Neutrophil (primary cell): ENCODE data around the gene NOS3.

Experiments
- H3K27ac ChIP-seq: fragments of 200-600 bp; sonication (generic); 2 replicates; pipeline ENCODE4 v1.5.1; 2016; ENCODE audit warnings: mild to moderate bottlenecking, moderate library complexity
- H3K27me3 ChIP-seq: fragments of 200-600 bp; sonication (generic); 2 replicates; pipeline ENCODE4 v1.6.0; 2016; ENCODE audit warnings: mild to moderate bottlenecking
- H3K36me3 ChIP-seq: fragments of 200-600 bp; sonication (generic); 2 replicates; pipeline ENCODE4 v1.5.1; 2017
- H3K4me1 ChIP-seq, 2 experiments: fragments of 200-600 bp in 1 of 2; sonication (generic) in 1 of 2; 1 replicate in 1 of 2; 2 replicates in 1 of 2; pipeline versions ENCODE4 v1.5.1 to v1.6.1; 2013 to 2016; ENCODE audit warnings: low read depth in 1 of 2, low read length in 1 of 2, mild to moderate bottlenecking in 1 of 2, moderate library complexity in 1 of 2; ENCODE audit not compliant: control insufficient read depth in 1 of 2, insufficient read depth in 1 of 2
- H3K4me3 ChIP-seq, 2 experiments: fragments of 200-600 bp in 1 of 2; sonication (generic) in 1 of 2; 1 replicate in 1 of 2; 2 replicates in 1 of 2; pipeline ENCODE4 v1.5.1; 2013 to 2016; ENCODE audit warnings: low read depth in 1 of 2, low read length in 1 of 2, mild to moderate bottlenecking in 1 of 2, moderate library complexity in 1 of 2
- H3K9me3 ChIP-seq: fragments of 200-600 bp; sonication (generic); 2 replicates; pipeline ENCODE4 v1.5.1; 2016
- CTCF ChIP-seq: fragments of 200-600 bp; sonication (generic); IDR thresholded peaks from 2 replicates; pipeline ENCODE4 v1.5.1; 2016; ENCODE audit warnings: antibody characterized with exemption

The NOS3 gene

GRCh38 chr7:151017370-151017952 lies 26.6 kb downstream of the NOS3 start:
- no peaks in the 10 kb centered on the region for H3K9me3 ChIP-seq
- peaks cover 20 to 22% of the 10 kb centered on the region in 2 experiments for H3K4me1 ChIP-seq
- no peak overlapping the region for H3K4me3 ChIP-seq
- H3K27ac ChIP-seq, result no peak overlapping the region
- no peaks in the 10 kb centered on the region for H3K36me3 ChIP-seq
- H3K27me3 ChIP-seq, result peaks cover 100% of the 10 kb centered on the region
- TF ChIP-seq CTCF, result no peak

- Histone ChIP-seq H3K4me1 (peaks cover 20 to 22% of the 10 kb centered on the region in 2 experiments), H3K4me3 (peak overlapping the region in 1 of 2 experiments; percentile 4), H3K36me3 (no peaks in the 10 kb centered on the region), H3K9me3 (no peaks in the 10 kb centered on the region), H3K27ac (no peak overlapping the region), H3K27me3 (peaks cover 100% of the 10 kb centered on the region)
- peak; percentile 60 for TF ChIP-seq CTCF
Measured at GRCh38 chr7:151017953-151018420, 27.2 kb downstream of the NOS3 start.

GRCh38 chr7:151018421-151019129 lies 27.8 kb downstream of the NOS3 start:
- H3K27me3 ChIP-seq, result peaks cover 100% of the 10 kb centered on the region
- no peak for TF ChIP-seq CTCF
- H3K4me3 ChIP-seq, result peak overlapping the region in 1 of 2 experiments; percentile 4
- H3K9me3 ChIP-seq, result no peaks in the 10 kb centered on the region
- no peak overlapping the region for H3K27ac ChIP-seq
- H3K36me3 ChIP-seq, result no peaks in the 10 kb centered on the region
- H3K4me1 ChIP-seq, result peaks cover 18 to 22% of the 10 kb centered on the region in 2 experiments

DNA sequence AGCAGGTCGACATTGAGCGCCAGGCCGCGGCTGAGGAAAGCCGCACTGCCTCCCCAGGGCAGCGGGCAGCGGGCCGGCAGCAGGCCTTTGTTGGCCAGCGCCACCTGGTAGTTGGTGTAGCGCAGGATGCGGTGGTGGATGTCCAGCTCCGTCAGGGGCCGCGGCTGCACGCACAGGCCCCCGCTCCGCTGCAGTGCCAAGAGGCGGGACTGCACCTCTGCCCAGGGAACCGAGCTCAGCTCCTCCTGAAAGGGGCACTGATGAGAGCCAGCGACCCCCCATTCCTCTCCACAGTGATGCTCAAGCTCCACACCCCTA lies 28.3 kb downstream of the NOS3 start:
- Histone ChIP-seq H3K27me3 (peaks cover 100% of the 10 kb centered on the region), H3K4me3 (no peak overlapping the region)

GRCh38 chr7:151020231-151020630 lies 29.4 kb downstream of the NOS3 start:
- no peak for TF ChIP-seq CTCF
- Histone ChIP-seq H3K36me3 (no peaks in the 10 kb centered on the region), H3K27me3 (peaks cover 88% of the 10 kb centered on the region), H3K4me1 (peaks cover 9 to 11% of the 10 kb centered on the region in 2 experiments), H3K27ac (no peak overlapping the region), H3K9me3 (no peaks in the 10 kb centered on the region), H3K4me3 (no peak overlapping the region)

More for the DNA sequence above, 28.3 kb downstream of the NOS3 start:
- Histone ChIP-seq H3K9me3 (no peaks in the 10 kb centered on the region), H3K27ac (no peak overlapping the region), H3K36me3 (no peaks in the 10 kb centered on the region), H3K4me1 (peaks cover 13 to 18% of the 10 kb centered on the region in 2 experiments)
- TF ChIP-seq CTCF, result no peak
